ENCODE results near the gene SLC35A5. TPM values are rescaled to one million over a fixed set of nuclear protein-coding genes. Genes with fewer than 3 reads are reported as not detected.

The SLC35A5 gene
- total RNA-seq, 1 donor from 2014 or later = 26.0 TPM

DNA sequence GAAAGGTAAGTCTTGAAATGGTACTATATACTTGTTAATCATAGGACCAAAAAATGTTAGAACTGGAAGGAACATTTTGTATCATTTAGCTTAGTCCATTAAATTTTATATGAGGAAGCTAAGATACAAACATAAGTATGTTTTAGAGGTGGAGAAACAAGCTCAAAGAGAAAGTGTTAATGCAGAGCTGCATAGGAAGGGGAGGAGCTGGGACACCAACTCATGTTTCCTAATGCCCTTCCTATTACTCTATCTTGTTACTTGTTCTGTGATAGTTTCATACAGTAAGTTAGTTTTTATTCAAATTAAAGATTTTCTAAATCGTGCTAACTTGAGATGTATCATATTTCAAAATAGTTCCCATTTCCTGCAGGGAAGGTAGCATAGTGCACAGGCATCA, 7.4 kb downstream of the SLC35A5 start:
- no peak for DNase-seq (ENCODE audit: low spot score)

- DNase-seq (ENCODE audit: low spot score) = no peak
Observed at GRCh38 chr3:112572701-112573100, 10.9 kb downstream of the SLC35A5 start.

DNA sequence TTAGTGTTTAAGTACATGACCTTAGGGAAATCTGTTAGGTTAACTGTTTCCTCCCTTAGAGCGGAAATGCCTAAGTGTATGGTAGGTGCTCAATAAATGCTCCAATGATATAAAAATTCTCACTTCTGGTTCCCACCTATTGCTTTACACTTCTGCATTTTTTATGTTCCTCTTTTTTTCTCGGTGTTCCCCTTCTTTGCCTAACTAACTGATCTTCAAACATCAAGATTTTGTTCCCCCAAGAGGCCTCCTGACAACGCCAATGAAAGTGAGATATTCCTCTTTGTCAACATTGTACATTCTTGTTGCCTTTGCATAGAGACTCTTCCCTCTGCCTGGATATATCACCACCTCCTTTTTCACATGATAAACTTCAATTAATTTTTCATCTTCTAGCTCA, 17.4 kb downstream of the SLC35A5 start:
- DNase-seq (ENCODE audit: low spot score) = no peak

- DNase-seq (ENCODE audit: low spot score) = no peak
Observed at GRCh38 chr3:112579697-112580096, 17.9 kb downstream of the SLC35A5 start.

DNA sequence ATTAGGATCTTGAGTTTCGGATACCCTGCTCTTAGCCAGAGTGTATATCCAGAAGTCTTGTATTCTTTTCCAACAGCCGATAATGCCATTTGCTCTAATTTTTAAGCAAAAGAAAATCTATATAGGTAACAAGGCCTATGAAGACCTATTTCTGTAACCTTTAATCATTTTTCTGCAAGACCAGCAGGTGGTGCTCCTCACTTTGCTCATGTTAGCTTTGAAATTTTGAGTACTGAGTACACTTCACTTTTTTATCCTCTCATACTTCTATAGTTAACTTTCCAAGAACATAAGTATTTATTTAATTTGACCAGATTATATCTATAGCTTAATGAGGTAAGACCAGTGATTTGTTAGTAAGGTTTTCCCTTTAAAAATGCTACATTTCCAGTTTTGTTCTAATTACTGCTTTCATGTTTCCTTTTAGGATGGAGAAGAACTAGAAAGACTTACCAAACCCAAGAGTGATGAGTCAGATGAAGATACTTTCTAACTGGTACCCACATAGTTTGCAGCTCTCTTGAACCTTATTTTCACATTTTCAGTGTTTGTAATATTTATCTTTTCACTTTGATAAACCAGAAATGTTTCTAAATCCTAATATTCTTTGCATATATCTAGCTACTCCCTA, 20.5 kb downstream of the SLC35A5 start:
- peak; percentile 68 for DNase-seq (ENCODE audit: low spot score)

DNA sequence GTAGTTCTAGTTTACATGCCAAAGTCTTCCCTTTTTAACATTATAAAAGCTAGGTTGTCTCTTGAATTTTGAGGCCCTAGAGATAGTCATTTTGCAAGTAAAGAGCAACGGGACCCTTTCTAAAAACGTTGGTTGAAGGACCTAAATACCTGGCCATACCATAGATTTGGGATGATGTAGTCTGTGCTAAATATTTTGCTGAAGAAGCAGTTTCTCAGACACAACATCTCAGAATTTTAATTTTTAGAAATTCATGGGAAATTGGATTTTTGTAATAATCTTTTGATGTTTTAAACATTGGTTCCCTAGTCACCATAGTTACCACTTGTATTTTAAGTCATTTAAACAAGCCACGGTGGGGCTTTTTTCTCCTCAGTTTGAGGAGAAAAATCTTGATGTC, 21.3 kb downstream of the SLC35A5 start:
- DNase-seq (ENCODE audit: low spot score) = no peak

DNA sequence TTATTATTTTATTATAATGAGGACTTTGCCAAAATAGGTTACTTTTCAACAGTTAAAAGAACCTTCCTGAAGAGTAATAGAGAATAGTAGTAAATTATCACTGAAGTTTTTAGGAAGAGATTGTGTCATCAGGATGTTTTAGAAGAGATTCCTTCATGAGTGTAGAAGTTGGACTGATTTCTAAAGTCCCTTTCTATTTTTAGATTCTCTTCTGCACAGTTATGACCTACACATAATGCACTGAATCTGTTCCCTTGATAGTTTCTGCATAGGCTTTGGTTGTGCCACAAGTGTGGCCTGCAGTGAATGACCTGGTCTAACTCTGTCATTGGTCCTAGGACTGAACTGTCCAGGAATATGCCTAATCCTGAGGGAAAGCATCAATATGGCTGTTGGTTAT, 23.9 kb downstream of the SLC35A5 start:
- peak; percentile 28 for DNase-seq (ENCODE audit: low spot score)

- DNase-seq (ENCODE audit: low spot score) = no peak
Observed at GRCh38 chr3:112587336-112587735, 25.5 kb downstream of the SLC35A5 start.

- no peak for DNase-seq (ENCODE audit: low spot score)
Observed at GRCh38 chr3:112593258-112593657, 31.4 kb downstream of the SLC35A5 start.

GRCh38 chr3:112594856-112595255, 33.0 kb downstream of the SLC35A5 start:
- no peak for DNase-seq (ENCODE audit: low spot score)

- DNase-seq (ENCODE audit: low spot score) = no peak
Observed at GRCh38 chr3:112597945-112598344, 36.1 kb downstream of the SLC35A5 start.

- DNase-seq (ENCODE audit: low spot score) = no peak
Observed at GRCh38 chr3:112598731-112599130, 36.9 kb downstream of the SLC35A5 start.

GRCh38 chr3:112602217-112602838, 40.5 kb downstream of the SLC35A5 start:
- DNase-seq (ENCODE audit: low spot score) = peak; percentile 18

- peak; percentile 55 for DNase-seq (ENCODE audit: low spot score)
Observed at GRCh38 chr3:112604536-112604935, 42.7 kb downstream of the SLC35A5 start.

- peak; percentile 32 for DNase-seq (ENCODE audit: low spot score)
Observed at GRCh38 chr3:112605285-112605684, 43.4 kb downstream of the SLC35A5 start.

GRCh38 chr3:112606098-112606497, 44.3 kb downstream of the SLC35A5 start:
- DNase-seq (ENCODE audit: low spot score) = no peak

- no peak for DNase-seq (ENCODE audit: low spot score)
Observed at GRCh38 chr3:112607863-112608262, 46.0 kb downstream of the SLC35A5 start.

GRCh38 chr3:112610121-112610520, 48.3 kb downstream of the SLC35A5 start:
- no peak for DNase-seq (ENCODE audit: low spot score)

- DNase-seq (ENCODE audit: low spot score) = no peak
Observed at GRCh38 chr3:112611752-112612515, 50.1 kb downstream of the SLC35A5 start.

GRCh38 chr3:112615989-112616731, 54.3 kb downstream of the SLC35A5 start:
- no peak for DNase-seq (ENCODE audit: low spot score)

GRCh38 chr3:112617285-112617684, 55.4 kb downstream of the SLC35A5 start:
- DNase-seq (ENCODE audit: low spot score) = no peak

DNA sequence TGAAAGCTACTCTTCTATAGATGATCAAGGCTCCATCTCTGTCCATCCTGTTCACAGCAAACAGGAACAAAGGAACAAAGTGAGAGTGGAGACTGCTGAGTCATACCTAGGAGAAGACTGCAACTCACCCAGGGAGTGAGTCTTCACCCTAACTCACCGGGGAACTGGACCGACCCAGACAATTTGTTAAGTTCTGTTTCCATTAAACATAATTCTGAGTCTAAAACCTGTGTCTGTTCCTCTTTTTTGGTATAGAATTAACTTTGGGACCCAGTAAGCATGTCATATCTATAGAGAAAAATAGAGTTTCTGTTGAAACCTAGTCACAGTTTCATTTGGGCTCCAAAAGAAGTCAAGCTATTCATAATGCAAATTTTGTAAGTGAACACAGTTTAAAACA, 57.5 kb downstream of the SLC35A5 start:
- DNase-seq (ENCODE audit: low spot score) = no peak

All from umbilical cord (tissue), 2 donors.